Fibroblast of upper back skin (primary cell): ENCODE measurements around the gene APBB2.
A peak's percentile ranks its signal among the peaks of the same experiment; 100 is the strongest.
"Not testable (repeated sequence)": the region's sequence is repeated elsewhere in the genome, so short reads cannot be mapped to it uniquely, and the experiment has no call there.

ENCODE experiments used
- DNase-seq: peaks from one replicate; pipeline ENCODE4 v3.0.0-alpha.2; 2013

Gene APBB2

GRCh38 chr4:41155194-41155830, 59.0 kb downstream of the APBB2 start:
- peak; percentile 84 for DNase-seq

- no peak for DNase-seq
Measured at GRCh38 chr4:41154814-41155177, 59.5 kb downstream of the APBB2 start.

GRCh38 chr4:41154010-41154813, 60.1 kb downstream of the APBB2 start:
- DNase-seq: no peak

GRCh38 chr4:41150401-41150800, 63.9 kb downstream of the APBB2 start:
- DNase-seq: no peak

- DNase-seq: not testable (repeated sequence)
Measured at GRCh38 chr4:41149568-41149967, 64.8 kb downstream of the APBB2 start.

GRCh38 chr4:41148931-41149330, 65.4 kb downstream of the APBB2 start:
- DNase-seq: peak; percentile 38

GRCh38 chr4:41148292-41148691, 66.0 kb downstream of the APBB2 start:
- peak; percentile 28 for DNase-seq

GRCh38 chr4:41147570-41147969, 66.8 kb downstream of the APBB2 start:
- DNase-seq: not testable (repeated sequence)

- DNase-seq: peak; percentile 64
Measured at GRCh38 chr4:41146716-41147506, 67.4 kb downstream of the APBB2 start.

GRCh38 chr4:41146196-41146595, 68.1 kb downstream of the APBB2 start:
- DNase-seq: no peak

GRCh38 chr4:41145571-41146078, 68.7 kb downstream of the APBB2 start:
- peak; percentile 59 for DNase-seq

GRCh38 chr4:41144812-41145211, 69.5 kb downstream of the APBB2 start:
- DNase-seq: no peak

GRCh38 chr4:41144040-41144379, 70.3 kb downstream of the APBB2 start:
- no peak for DNase-seq

GRCh38 chr4:41143311-41144039, 70.9 kb downstream of the APBB2 start:
- peak; percentile 99 for DNase-seq

- peak; percentile 86 for DNase-seq
Measured at GRCh38 chr4:41142376-41143310, 71.7 kb downstream of the APBB2 start.

- peak; percentile 99 for DNase-seq
Measured at GRCh38 chr4:41141900-41142299, 72.4 kb downstream of the APBB2 start.

- no peak for DNase-seq
Measured at GRCh38 chr4:41140410-41140809, 73.9 kb downstream of the APBB2 start.

GRCh38 chr4:41137879-41138278, 76.5 kb downstream of the APBB2 start:
- DNase-seq: no peak

GRCh38 chr4:41136456-41136855, 77.9 kb downstream of the APBB2 start:
- no peak for DNase-seq

GRCh38 chr4:41135801-41136200, 78.5 kb downstream of the APBB2 start:
- DNase-seq: no peak

- no peak for DNase-seq
Measured at GRCh38 chr4:41134581-41134980, 79.8 kb downstream of the APBB2 start.
